ENCODE results near the gene IFITM1.
"Not testable (repeated sequence)": the region's sequence is repeated elsewhere in the genome, so short reads cannot be mapped to it uniquely, and the experiment has no call there.

The IFITM1 gene

DNA sequence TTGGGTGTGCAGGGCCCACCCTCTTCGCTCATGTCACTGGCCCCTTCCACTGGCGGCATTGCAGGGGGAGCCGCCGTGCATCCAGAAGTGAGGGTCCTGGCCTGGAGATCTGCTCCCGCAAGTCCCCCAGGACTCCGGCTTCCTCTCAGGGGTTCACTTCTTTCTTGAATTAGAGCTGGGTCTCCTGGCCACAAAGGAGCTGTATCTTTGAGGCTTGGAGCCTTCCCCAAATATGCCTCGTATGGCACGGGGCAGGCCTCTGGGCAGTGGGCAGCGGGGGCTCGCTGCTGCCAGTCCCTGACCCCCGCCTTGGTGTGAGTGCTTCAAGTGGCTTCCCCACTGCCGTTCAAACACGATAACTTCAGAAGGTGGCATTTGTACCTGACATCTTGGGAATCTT lies 14.2 kb downstream of the IFITM1 start:
- DNase-seq = no peak

DNA sequence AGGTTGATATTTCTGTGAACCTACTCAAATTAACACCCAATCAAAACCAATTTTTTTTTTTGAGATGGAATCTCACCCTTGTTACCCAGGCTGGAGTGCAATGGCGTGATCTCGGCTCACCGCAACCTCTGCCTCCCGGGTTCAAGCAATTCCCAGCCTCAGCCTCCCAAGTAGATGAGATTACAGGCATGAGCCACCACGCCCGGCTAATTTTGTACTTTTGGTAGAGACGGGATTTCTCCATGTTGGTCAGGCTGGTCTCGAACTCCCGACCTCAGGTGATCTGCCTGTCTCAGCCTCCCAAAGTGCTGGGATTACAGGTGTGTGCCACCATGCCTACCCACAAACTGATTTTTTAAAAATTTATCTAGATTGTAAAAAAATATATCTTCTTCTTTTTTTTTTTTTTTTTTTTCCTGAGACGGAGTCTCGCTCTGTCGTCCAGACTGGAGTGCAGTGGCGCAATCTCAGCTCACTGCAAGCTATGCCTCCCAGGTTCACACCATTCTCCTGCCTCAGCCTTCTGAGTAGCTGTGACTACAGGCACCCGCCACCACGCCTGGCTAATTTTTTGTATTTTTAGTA lies 14.8 kb downstream of the IFITM1 start:
- DNase-seq = not testable (repeated sequence)

DNA sequence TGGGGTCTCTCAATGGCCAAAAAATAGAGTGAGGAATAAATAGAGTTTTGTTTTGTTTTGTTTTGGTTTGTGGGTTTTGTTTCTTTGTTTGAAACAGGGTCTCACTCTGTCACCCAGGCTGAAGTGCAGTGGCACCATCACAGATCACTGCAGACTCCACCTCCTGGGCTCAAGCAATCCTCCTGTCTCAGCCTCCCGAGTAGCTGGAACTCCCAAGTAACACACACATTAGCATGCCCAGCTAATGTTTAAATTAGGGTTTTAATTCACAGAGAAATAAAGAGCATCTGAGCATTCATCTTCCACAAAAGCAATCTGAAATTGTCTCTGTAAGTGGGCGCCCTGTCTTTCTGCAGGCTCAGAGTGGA lies 16.0 kb downstream of the IFITM1 start:
- no peak for DNase-seq

DNA sequence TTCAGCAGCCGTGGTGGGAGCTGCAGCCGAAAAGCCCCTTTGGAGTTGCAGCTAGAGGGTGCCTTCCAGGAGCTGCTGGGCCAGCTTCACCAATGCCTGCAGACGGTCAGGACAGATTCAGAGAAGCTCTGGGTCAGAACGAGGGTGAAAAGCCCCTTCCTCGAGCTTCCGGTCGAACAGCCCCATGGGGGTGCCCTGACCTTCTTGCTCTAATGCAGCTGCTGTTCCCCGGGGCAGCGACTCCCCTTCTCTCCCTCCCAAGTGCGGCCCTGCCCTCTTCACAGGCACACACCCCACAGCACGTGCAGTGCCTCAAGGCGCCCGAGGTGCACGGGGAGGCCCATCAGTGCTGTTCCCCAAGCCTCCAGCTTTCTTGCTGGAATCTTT lies 16.5 kb downstream of the IFITM1 start:
- DNase-seq = no peak

DNA sequence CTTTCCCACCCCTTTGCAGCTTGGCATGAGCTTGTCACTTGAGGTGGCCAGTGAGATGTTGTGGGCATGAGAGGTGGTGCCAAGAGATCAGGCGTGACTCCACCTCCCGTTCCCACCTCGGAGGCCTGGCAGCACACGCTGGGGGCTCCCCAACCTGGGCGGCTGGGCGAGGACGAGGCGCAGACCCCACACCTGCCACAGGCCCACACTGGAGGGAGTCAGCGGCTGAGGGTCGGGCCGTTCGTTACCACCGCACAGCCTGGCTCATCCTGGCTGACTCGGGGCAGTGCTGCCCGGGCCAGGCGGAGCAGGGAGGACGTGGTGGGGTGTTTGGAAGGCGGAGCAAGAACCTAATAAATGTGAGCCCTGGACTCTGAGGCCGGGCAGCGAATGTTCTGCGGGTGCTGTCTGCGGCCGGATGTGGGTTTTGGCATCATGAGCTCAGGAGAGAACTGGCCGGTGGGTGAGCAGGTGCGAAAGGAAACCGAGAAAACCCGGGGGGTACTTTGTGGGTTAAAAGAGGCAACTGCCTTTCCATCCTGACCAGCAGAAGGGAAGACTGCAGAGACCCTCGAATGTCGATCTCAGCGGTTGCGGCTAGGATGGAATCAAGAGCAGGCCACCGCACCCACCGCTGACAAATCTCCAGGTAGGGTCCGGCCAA lies 17.0 kb downstream of the IFITM1 start:
- DNase-seq = no peak

DNA sequence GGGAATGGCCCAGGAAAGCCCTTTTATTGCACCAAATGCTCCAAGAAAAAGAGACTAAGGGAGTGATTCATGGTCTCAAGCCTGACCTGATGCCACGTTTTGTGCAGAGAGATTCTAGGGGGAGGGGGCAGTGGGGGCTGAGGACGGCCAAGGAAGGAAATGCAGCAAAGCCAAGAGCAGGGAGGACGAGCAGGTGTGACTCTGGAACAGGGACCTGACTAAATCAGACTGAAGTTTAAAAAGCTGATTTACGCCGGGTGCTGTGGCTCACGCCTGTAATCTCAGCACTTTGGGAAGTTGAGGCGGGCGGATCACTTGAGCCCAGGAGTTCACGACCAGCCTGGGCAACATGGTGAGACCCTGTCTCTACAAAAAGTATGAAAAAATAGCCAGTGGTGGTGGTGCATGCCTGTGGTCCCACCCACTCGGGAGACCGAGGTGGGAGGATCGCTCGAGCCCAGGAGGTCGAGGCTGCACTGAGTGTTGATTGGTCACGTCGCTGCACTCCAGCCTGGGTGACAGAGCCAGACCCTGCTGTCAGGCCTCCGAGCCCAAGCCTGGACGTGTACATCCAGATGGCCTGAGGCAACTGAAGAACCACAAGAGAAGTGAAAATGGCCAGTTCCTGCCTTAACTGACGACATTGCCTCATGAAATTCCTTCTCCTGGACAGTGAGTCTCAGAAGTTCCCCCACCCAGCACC lies 17.7 kb downstream of the IFITM1 start:
- no peak for DNase-seq

DNA sequence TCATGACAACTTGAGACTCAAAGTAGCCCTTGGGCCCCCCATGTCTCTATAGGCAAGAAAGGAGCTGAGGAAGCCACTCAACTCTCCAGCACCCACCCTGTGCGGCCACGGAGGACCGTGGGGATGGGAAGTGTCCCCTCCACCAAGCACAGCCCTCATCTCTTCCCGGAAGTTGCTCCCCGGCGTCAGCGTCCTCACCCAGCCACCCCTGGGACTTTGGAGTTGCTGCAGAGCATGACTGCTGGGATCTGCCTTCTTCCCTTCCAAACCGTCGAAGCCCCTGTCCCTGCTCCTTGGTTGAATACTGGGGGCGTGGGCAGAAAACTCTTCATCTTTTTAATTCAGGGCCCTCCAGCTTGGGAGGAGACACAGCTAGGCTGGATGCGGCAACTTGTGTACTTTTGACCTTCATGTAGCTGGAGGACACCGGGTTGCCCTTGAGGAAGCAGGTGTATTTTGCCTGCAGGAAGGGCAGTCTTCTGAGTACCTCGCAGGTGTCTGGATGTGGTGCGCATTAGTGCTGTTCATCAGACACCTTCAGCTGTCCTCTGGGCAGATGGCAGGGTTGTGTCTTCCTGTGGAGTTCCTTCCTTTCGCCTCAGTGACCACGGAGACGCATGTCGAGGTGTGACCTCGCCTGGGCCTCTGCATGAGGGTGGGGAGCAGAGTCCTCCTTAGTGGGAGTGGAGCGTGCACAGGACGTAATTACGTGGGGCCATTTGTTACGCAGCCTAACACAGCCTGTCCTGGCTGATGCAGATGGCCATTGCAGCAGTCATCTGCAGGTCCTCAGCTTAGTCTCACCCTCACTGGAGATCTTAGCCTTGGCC lies 19.0 kb downstream of the IFITM1 start:
- no peak for DNase-seq

DNA sequence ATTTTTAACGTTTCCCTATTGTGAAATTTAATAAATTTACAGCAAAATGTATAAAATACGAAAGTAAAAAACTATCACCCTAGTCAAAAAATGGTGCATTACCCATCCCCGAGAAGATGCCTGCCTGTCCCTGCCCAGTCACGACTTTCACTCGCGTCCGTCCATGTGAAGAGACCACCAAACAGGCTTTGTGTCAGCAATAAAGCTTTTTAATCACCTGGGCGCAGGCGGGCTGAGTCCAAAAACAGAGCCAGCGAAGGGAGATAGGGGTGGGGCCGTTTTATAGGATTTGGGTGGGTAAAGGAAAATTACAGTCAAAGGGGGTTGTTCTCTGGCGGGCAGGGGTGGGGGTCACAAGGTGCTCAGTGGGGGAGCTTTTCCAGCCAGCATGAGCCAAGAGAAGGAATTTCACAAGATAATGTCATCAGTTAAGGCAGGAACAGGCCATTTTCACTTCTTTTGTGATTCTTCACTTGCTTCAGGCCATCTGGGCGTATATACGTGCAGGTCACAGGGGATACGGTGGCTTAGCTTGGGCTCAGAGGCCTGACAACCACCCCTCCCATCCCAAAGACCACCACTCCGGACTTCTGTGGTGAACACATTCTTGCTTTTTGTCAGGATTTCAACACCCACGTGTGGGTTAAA lies 19.9 kb downstream of the IFITM1 start:
- DNase-seq = not testable (repeated sequence)

DNA sequence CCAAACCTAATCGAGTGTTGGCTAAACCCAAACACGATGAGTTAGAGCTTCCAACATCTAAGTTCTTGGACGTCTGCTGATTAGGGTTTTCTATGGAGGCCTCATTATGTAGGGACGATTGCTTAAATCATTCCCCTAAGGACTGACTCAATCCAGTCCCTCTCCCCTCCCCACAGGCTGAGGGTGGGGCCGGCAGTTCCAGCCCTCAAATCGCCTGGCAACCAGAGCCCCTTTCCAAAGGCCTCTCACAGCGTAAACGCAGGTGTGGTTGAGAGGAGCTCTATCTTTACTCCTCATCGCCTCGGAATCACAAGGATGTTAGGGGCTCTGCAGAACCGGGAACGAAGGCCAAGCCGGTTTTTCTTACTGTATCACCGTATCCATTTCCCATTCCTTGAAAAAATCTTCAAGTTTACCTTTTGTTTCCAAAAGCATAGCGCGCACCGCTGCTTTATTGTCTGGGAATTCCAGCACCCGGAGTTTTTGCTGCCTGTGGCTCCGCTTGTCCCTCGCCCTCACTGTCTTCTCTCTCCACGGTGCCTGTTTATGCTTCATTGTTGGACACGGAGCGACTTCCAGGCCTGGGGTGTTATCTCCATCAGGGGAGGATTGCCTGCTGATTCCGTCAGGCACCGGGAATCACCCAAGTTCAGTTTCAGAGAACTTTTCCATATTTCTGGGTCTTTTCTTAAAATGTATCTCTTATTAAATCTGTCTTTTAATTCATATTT lies 20.6 kb downstream of the IFITM1 start:
- DNase-seq = no peak

DNA sequence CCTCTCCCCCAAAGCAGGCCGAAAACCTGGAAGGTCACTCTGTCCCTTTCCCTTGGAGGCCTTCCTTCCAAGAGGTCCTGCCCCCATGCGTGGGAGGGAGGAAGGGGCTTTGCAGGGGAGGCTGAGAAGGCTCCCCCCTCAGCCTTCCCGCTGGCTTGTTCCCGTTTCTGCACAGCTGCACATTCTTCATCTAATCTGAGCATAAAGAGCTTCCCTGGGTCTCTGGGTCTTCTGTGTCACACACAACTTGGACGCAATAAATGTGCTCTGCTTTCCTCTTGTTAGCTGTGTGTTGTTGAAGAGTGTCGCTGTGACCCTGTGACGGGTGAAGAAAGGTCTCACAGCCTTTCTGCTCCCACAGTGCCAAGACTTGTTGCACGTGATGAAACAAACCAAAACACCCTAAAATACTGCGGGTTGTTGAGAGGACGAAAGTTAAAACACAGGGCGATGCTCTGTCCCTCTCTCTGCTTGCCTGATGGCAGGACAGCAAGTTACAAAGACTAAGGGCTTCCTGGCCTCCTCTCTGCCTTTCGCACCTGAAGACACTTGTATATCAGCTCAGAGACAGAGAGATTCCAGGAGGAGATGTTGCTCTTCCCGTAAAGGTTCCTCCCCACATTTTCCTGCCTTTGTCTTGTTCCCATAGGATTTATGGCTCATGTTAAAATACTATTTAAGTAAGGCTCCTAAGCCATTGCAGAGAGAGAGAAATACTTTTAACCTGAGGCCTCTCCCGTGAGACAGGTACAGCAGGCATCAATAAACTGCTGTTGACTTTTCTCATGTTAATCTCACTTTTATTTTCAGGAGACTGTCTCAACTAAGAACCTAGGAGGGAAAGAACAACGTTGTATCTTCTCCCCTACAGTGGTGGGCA lies 22.2 kb downstream of the IFITM1 start:
- DNase-seq = no peak

DNA sequence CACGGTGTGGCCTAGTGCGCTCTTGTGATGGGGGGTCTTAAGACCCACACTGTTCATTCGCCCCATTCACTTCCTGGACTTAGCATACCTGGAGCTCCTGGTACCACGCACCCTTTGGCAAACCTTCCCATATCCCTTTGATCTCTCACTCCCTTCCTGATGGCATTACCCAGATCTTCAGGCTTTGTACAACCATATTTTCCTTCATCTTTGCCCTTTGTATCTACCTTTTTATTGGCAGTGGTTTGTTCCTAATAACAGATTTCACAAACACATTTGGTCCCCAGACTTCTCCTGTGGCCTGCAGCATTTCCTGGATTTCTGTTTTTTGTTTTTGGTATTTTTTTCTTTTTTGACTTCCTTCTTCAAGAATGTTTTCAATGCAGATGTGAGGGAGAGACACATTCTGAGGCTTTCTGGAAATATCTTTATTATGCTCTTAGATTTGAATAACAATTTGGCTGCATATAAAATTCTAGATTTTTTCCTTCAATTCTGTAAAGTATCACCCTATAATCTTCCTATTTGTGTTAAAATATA lies 22.9 kb downstream of the IFITM1 start:
- no peak for DNase-seq

DNA sequence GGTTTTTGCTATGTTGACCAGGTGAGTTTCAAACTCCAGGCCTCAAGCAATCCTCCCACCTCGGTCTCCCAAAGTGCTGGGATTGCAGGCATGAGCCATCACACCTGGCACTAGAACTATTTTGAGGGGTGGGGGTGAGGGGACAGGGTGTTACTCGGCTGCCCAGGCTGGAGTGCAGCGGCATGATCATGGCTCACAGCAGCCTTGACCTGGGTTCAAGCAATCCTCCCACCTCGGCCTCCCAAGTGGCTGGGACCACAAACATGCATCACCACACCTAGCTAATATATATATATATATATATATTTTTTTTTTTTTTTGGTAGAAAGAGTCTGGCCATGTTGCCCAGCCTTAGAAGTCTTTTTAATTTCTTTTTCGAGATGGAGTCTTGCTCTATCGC lies 23.9 kb downstream of the IFITM1 start:
- DNase-seq = no peak

DNA sequence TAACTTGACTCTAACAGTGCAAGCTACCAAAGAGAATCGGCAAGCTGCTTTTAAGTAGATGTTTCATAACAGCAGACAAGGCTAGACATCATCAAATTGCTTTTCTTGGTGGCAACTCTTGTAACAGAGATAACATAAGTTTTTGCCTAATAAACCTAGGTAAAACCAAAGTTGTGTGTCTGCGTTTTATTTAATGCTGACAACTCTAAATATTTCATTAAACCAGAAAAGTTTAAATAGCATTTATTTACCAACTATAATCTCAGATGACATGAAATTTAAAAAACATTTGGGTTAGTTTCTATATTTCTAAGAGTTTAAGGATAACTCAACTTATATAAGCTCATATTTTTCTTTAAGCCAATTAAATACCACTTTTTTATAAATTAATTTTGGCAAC lies 26.1 kb downstream of the IFITM1 start:
- DNase-seq = no peak

DNA sequence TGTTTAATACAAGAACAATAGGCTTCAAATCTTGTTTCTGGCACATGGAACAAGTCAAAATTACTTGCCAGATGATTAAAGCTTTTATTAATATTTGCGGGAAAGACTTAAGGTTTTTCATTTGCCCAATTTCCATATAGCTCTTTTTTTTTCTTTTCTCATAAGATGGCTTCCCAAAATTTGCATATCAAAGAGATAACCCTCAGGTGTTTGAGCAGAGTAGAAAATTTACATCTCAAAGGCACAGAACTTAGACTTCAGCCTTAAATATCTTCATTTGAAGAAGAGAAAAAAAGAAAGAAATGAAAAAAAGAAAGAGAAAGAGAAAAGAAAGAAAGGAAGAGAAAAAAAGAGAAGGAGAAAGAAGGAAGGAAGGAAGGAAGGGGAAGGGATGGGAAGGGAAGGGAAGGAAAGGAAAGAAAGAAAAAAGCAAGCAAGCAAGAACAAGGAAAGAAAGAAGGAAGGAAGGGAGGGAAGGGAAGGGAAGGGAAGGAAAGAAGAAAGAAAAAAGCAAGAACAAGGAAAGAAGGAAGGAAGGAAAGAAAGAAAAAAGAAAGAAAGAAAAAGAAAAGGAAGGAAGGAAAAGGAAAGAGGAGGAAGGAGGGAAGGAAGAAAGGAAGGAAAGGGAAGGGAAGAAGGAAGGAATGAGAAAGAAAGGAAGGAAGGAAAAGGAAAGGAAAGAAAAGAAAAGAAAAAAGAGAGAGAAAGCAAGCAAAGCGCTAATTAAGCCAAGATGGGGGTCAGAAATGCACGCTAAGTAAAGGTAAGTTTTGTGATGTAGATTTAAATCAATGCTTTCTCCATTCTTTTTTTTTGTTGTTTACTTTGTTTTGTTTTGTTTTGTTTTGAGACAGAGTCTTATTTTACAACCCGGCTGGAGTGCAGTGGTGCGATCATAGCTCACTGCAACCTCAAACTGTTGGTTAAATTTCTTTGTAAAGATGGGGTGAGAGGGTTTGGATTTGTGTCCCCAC lies 27.0 kb downstream of the IFITM1 start:
- no peak for DNase-seq

DNA sequence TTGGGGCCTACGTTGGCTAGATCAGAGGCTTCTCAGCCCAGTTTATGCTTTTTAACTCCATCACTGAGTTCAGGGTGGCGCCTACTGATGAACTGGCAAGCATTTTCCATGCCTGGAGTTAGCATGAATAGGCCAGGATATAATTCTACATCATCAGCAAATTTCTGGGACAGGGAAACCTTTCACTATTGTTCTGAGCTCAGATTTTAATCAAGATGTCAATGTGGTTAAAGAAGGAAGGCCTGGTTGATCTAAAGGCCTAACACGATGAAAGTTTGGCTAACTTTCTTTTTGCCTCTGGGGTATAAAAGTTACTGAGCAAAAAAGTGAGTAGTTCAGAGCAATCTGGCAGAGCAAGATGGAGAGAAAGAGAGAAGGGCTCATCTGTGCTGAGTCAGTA lies 28.5 kb downstream of the IFITM1 start:
- DNase-seq = no peak

DNA sequence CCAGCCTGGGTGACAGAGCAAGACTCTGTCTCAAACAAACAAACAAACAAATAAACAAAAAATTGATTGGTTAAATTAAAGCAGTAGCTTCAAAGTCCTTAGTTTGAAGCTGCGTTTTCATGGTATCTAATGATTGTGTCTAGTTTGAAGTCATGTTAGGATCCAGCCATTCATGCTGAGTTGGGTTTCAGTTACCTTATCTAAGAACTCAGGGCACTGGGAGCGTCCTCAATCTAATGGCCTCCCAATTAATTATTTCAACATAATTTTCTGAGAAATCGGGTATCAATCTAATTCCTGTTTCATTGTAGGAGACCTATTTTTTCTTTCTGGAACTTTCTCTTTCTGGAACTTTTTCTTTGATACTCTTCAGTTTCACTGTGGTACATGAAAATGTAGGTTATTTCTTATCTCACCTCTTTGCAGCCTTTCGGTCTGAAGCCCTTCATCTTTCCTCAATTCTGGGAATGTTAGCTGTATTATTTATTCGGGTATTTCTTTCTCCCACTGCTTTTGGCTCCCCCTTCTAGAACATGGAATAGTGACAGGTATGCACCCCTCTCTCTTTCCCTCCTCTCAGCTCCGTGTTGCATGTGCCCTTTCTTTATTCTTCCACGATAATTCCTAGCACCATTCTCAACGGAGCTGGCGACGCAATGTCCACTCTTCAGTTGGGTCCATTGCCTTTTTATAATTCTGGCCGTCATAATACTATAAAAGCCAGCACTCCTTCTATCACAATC lies 31.2 kb downstream of the IFITM1 start:
- no peak for DNase-seq

DNA sequence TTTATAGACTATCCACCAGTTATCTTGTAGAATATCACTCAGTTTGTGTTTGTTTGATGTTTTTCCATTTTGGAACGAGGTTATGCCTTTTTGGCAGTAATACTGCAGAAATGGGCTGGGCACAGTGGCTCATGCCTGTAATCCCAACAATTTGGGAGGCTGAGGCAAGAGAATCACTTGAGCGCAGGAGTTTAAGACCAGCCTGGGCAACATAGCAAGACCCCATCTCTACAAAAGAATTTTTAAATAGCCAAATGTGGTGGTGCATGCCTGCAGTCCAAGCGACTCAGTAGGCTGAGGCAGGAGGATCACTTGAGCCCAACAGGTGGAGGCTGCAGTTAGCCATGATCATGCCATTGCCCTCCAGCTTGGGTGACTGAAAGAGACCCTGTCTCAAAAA lies 32.7 kb downstream of the IFITM1 start:
- DNase-seq = no peak

DNA sequence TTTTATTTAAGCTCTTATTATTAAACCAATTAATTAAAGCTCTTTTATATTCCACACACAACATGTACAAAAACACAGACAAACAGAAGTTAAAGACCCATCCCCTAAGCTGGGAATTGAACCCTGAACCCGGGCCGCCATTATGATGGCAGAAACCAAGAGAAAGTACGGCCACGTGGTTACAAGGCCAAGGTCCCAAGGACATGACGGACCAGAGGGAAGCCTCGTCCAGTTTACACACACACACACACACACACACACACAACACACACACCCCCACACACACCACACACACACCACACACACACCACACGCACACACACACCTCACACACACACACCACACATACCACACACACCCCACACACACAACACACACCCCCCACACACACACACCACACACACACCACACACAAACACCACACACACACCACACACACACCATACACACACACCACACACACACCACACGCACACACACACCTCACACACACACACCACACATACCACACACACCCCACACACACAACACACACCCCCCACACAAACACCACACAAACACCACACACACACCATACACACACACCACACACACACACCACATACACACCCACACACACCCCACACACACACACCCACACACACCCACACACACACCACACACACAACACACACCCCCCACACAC lies 35.6 kb downstream of the IFITM1 start:
- DNase-seq = not testable (repeated sequence)

Data from kidney glomerular epithelial cell (primary cell).